Stimulated activated CD4-positive, alpha-beta T cell treated with anti-CD3 and anti-CD28 coated beads, Interleukin-1b, Interleukin-23, amount 100 ng/mL, for 4 hours (primary cell): ENCODE measurements around the gene SLCO3A1.

Experiments used
- DNase-seq, 2 donors: peaks; one replicate each; pipeline ENCODE4 v3.0.0-alpha.2; 2020; ENCODE audit warnings: low read depth in 2 of 2

The SLCO3A1 gene

GRCh38 chr15:92128788-92129187 is 275.3 kb downstream of the SLCO3A1 start:
- DNase-seq, result no peak

- DNase-seq, result no peak
These were observed 276.7 kb downstream of the SLCO3A1 start for GRCh38 chr15:92130244-92130643.

- no peak for DNase-seq
These were observed 277.4 kb downstream of the SLCO3A1 start for GRCh38 chr15:92130906-92131305.

GRCh38 chr15:92132982-92133755 is 279.7 kb downstream of the SLCO3A1 start:
- no peak for DNase-seq

- no peak for DNase-seq
These were observed 287.3 kb downstream of the SLCO3A1 start for GRCh38 chr15:92140796-92141195.

- DNase-seq, result no peak
These were observed 288.1 kb downstream of the SLCO3A1 start for GRCh38 chr15:92141607-92142006.

GRCh38 chr15:92142242-92143232 is 289.0 kb downstream of the SLCO3A1 start:
- no peak for DNase-seq

- DNase-seq, result no peak
These were observed 290.3 kb downstream of the SLCO3A1 start for GRCh38 chr15:92143765-92144164.

- DNase-seq, result no peak
These were observed 293.1 kb downstream of the SLCO3A1 start for GRCh38 chr15:92146511-92147150.

- DNase-seq, result no peak
These were observed 295.5 kb downstream of the SLCO3A1 start for GRCh38 chr15:92149029-92149428.

GRCh38 chr15:92149465-92149864 is 296.0 kb downstream of the SLCO3A1 start:
- DNase-seq, result no peak

GRCh38 chr15:92151168-92151567 is 297.7 kb downstream of the SLCO3A1 start:
- no peak for DNase-seq

GRCh38 chr15:92151741-92152140 is 298.2 kb downstream of the SLCO3A1 start:
- no peak for DNase-seq

GRCh38 chr15:92152983-92153382 is 299.5 kb downstream of the SLCO3A1 start:
- DNase-seq, result no peak

- DNase-seq, result no peak
These were observed 300.1 kb downstream of the SLCO3A1 start for GRCh38 chr15:92153620-92154019.

GRCh38 chr15:92155934-92156333 is 302.4 kb downstream of the SLCO3A1 start:
- no peak for DNase-seq

- no peak for DNase-seq
These were observed 304.3 kb downstream of the SLCO3A1 start for GRCh38 chr15:92157666-92158298.

GRCh38 chr15:92158426-92158825 is 304.9 kb downstream of the SLCO3A1 start:
- peak; percentile 6 to 9 for DNase-seq

- DNase-seq, result no peak
These were observed 306.0 kb downstream of the SLCO3A1 start for GRCh38 chr15:92159481-92159880.

- DNase-seq, result no peak
These were observed 306.7 kb downstream of the SLCO3A1 start for GRCh38 chr15:92159906-92160841.
